ENCODE data around the gene GPBP1.
"Not testable (repeated sequence)": the region's sequence is repeated elsewhere in the genome, so short reads cannot be mapped to it uniquely, and the experiment has no call there.

The GPBP1 gene

GRCh38 chr5:57191163-57191562 lies 17.3 kb downstream of the GPBP1 start:
- H3K9me3 Mint-ChIP-seq = no peaks in the 10 kb centered on the region
- H3K27me3 Mint-ChIP-seq = no peaks in the 10 kb centered on the region
- H3K4me3 Mint-ChIP-seq = no peak overlapping the region
- H3K4me1 Mint-ChIP-seq = peaks cover 93% of the 10 kb centered on the region
- peak overlapping the region; percentile 35 for H3K27ac Mint-ChIP-seq
- peaks cover 18% of the 10 kb centered on the region for H3K36me3 Mint-ChIP-seq

GRCh38 chr5:57191986-57192385 lies 18.1 kb downstream of the GPBP1 start:
- Mint-ChIP-seq H3K27ac (peak overlapping the region; percentile 51), H3K4me1 (peaks cover 86% of the 10 kb centered on the region), H3K9me3 (no peaks in the 10 kb centered on the region), H3K27me3 (no peaks in the 10 kb centered on the region), H3K36me3 (peaks cover 18% of the 10 kb centered on the region), H3K4me3 (peak overlapping the region; percentile 16)

DNA sequence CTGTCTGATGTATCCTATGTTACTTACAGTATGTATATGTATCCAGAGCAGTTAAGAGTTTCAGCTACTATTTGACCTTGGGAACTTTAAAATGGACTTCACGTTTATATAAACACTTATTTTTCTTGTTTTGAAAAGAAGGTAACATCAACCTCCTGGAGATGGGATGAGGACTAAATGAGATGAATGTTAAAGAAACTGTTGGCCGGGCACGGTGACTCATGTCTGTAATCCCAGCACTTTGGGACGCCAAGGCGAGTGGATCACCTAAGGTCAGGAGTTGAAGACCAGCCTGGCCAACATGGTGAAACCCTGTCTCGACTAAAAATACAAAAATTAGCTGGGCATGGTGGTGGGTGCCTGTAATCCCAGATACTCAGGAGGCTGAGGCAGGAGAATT lies 19.0 kb downstream of the GPBP1 start:
- peak overlapping the region; percentile 33 for H3K4me3 Mint-ChIP-seq
- peaks cover 16% of the 10 kb centered on the region for H3K36me3 Mint-ChIP-seq
- peak overlapping the region; percentile 59 for H3K27ac Mint-ChIP-seq
- not testable (repeated sequence) for H3K9me3 Mint-ChIP-seq, H3K27me3 Mint-ChIP-seq
- H3K4me1 Mint-ChIP-seq = peaks cover 86% of the 10 kb centered on the region

DNA sequence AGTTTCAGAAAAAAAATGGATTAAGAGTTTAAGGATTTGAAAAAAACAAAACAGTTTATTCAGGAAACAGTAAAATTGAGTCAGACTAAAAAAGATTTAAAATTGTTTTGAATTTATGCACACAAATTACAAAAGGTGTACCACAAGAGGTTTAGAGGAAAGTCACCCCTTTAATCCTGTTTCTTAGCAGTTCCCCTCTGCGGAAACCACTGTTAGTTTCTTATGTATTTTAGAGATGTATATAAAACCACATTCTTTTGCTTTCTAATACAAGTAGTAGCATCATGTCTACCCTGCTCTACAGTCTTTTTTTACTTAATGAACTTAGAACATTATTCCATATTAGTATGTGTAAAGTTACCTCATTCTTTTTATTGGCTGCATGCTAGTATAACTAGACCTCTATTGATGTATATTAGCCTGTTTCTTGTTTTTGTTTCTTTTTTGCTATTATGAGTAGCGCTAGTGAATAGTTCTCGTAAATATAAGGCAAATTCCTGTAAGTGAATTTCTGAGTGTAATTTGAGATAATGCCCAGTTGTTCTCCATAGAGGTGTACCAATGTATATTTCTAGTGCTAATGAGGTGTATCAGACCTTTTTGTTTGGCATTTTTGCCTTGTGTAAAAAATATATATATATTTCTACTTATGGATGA lies 20.0 kb downstream of the GPBP1 start:
- Mint-ChIP-seq H3K27ac (peak overlapping the region; percentile 76), H3K9me3 (no peaks in the 10 kb centered on the region), H3K27me3 (no peaks in the 10 kb centered on the region), H3K36me3 (peaks cover 14% of the 10 kb centered on the region), H3K4me1 (peaks cover 86% of the 10 kb centered on the region), H3K4me3 (peak overlapping the region; percentile 72)

DNA sequence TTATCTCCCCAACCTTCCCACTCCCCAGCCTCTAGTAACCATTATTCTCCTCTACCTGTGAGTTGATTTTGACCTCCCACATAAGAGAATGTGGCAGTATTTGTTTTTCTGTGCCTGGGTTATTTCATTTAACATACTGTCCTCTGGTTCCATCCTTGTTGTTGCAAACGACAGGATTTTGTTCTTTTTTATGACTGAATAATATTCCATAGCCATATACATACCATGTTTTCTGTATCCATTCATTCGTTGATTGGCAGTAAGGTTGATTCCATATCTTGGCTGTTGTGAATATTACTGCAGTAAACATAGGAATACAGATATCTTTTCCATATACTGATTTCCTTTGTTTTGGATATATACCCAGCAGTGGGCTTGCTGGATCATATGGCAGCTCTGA lies 20.8 kb downstream of the GPBP1 start:
- H3K9me3 Mint-ChIP-seq = no peaks in the 10 kb centered on the region
- peaks cover 14% of the 10 kb centered on the region for H3K36me3 Mint-ChIP-seq
- no peaks in the 10 kb centered on the region for H3K27me3 Mint-ChIP-seq
- peaks cover 86% of the 10 kb centered on the region for H3K4me1 Mint-ChIP-seq
- H3K4me3 Mint-ChIP-seq = peak overlapping the region; percentile 55
- H3K27ac Mint-ChIP-seq = peak overlapping the region; percentile 69

- Mint-ChIP-seq H3K27ac (peak overlapping the region; percentile 69), H3K36me3 (peaks cover 14% of the 10 kb centered on the region), H3K4me1 (peaks cover 86% of the 10 kb centered on the region), H3K4me3 (no peak overlapping the region), H3K9me3 (no peaks in the 10 kb centered on the region), H3K27me3 (no peaks in the 10 kb centered on the region)
These were observed 21.2 kb downstream of the GPBP1 start for GRCh38 chr5:57195060-57195459.

GRCh38 chr5:57199866-57200265 lies 26.0 kb downstream of the GPBP1 start:
- H3K4me1 Mint-ChIP-seq = peaks cover 88% of the 10 kb centered on the region
- peaks cover 4% of the 10 kb centered on the region for H3K36me3 Mint-ChIP-seq

DNA sequence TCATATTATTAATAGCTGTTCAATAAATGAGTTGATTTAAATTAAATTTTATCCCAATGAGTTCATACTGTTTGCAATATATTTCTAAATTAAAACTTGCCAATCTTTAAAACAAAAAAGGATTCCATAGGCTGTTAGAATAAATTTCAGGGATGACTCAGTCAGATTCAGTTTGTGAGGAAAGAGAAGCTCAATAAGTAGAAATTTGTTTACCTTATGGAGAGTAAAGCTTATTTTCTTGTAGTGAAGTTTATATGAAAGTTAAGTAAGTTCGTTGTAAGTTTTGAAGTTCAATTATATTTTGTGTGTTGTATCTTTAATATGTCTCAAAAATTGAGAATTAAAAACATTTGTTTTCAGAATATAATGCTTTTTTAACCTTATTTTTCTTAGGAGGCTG lies 29.0 kb downstream of the GPBP1 start:
- Mint-ChIP-seq H3K27ac (no peak overlapping the region), H3K9me3 (no peaks in the 10 kb centered on the region), H3K27me3 (no peaks in the 10 kb centered on the region), H3K36me3 (peaks cover 1% of the 10 kb centered on the region), H3K4me3 (no peak overlapping the region), H3K4me1 (peaks cover 95% of the 10 kb centered on the region)

More at GRCh38 chr5:57199866-57200265, 26.0 kb downstream of the GPBP1 start:
- no peaks in the 10 kb centered on the region for H3K9me3 Mint-ChIP-seq
- H3K4me3 Mint-ChIP-seq = peak overlapping the region; percentile 24
- H3K27me3 Mint-ChIP-seq = no peaks in the 10 kb centered on the region
- H3K27ac Mint-ChIP-seq = peak overlapping the region; percentile 52

GRCh38 chr5:57207007-57207653 lies 33.3 kb downstream of the GPBP1 start:
- Mint-ChIP-seq H3K27me3 (no peaks in the 10 kb centered on the region), H3K4me1 (peaks cover 89% of the 10 kb centered on the region), H3K9me3 (no peaks in the 10 kb centered on the region), H3K27ac (peak overlapping the region; percentile 59), H3K4me3 (no peak overlapping the region), H3K36me3 (peaks cover 9% of the 10 kb centered on the region)

DNA sequence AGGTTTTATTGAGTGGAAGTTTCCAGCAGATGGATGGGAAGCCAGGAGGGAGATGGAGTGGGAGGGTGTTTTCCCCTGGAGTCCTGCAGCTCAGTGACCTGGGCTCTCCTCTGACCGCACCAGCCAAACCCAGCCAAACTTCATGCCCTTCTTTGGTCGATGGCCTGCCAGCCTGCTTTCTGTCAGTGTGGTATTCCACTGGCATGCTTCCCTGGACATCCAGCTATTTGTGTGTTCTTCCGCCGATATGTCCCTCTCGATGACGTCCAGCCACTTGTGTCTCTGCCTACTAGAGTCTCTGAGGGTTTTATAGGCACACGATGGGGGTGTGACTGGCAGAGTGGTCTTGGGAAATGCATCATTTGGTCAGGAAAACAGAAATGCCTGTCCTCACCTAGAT lies 33.8 kb downstream of the GPBP1 start:
- H3K4me3 Mint-ChIP-seq = no peak overlapping the region
- H3K27me3 Mint-ChIP-seq = no peaks in the 10 kb centered on the region
- H3K36me3 Mint-ChIP-seq = peaks cover 9% of the 10 kb centered on the region
- H3K27ac Mint-ChIP-seq = peak overlapping the region; percentile 51
- H3K4me1 Mint-ChIP-seq = peaks cover 85% of the 10 kb centered on the region
- H3K9me3 Mint-ChIP-seq = no peaks in the 10 kb centered on the region

GRCh38 chr5:57209316-57210040 lies 35.6 kb downstream of the GPBP1 start:
- H3K27ac Mint-ChIP-seq = peak overlapping the region; percentile 71
- H3K27me3 Mint-ChIP-seq = no peaks in the 10 kb centered on the region

GRCh38 chr5:57210633-57211032 lies 36.8 kb downstream of the GPBP1 start:
- peaks cover 77% of the 10 kb centered on the region for H3K4me1 Mint-ChIP-seq
- H3K36me3 Mint-ChIP-seq = peaks cover 8% of the 10 kb centered on the region
- no peaks in the 10 kb centered on the region for H3K9me3 Mint-ChIP-seq
- H3K27me3 Mint-ChIP-seq = no peaks in the 10 kb centered on the region
- H3K4me3 Mint-ChIP-seq = no peak overlapping the region
- peak overlapping the region; percentile 69 for H3K27ac Mint-ChIP-seq

More at GRCh38 chr5:57209316-57210040, 35.6 kb downstream of the GPBP1 start:
- Mint-ChIP-seq H3K4me3 (no peak overlapping the region), H3K36me3 (peaks cover 8% of the 10 kb centered on the region), H3K4me1 (peaks cover 79% of the 10 kb centered on the region), H3K9me3 (no peaks in the 10 kb centered on the region)

GRCh38 chr5:57211039-57211438 lies 37.2 kb downstream of the GPBP1 start:
- Mint-ChIP-seq H3K4me3 (no peak overlapping the region), H3K9me3 (no peaks in the 10 kb centered on the region), H3K27me3 (no peaks in the 10 kb centered on the region), H3K4me1 (peaks cover 77% of the 10 kb centered on the region), H3K27ac (peak overlapping the region; percentile 69), H3K36me3 (peaks cover 8% of the 10 kb centered on the region)

DNA sequence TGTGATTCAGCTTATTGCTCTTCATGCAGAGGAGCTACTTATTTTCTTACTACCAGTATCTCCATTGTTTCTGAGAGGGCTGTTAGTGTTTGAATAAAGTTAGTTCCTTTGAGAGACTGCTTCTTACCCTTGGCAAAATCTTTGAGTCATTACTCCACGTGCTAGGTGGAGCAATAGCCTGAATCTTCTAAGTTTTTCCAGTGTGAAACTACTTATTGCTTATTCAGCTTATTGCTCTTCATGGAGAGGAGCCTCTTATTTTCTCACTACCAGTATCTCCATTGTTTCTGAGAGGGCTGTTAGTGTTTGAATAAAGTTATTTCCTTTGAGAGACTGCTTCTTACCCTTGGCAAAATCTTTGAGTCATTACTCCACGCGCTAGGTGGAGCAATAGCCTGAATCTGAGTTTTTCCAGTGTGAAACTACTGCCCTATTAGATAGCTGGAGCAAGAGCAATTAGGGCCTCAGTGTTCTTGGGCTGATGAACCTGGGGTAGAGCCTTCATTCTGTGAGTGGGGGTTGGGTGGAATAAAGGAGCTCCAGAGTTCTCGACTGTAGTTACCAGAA lies 41.9 kb downstream of the GPBP1 start:
- H3K9me3 Mint-ChIP-seq = no peaks in the 10 kb centered on the region
- peaks cover 58% of the 10 kb centered on the region for H3K4me1 Mint-ChIP-seq
- peak overlapping the region; percentile 82 for H3K27ac Mint-ChIP-seq
- H3K4me3 Mint-ChIP-seq = no peak overlapping the region
- peaks cover 2% of the 10 kb centered on the region for H3K36me3 Mint-ChIP-seq
- H3K27me3 Mint-ChIP-seq = no peaks in the 10 kb centered on the region

DNA sequence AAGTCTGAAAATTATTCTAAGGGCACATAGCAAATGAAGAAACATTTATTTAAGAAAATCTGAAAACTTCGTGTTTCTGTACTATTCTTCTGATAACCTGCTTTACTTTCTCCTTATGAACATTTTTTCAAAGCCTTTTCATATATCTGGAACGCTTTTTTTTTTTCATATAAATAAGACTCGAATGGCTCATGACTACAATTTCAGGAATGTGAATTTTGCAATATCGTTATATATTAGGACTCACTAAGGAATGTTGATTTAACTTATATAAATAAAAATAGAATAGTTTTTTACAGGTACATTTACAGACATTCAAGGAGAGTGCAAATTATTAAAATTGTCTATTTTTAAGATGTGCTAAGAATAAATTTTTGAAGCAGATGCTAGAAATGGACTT lies 42.9 kb downstream of the GPBP1 start:
- H3K9me3 Mint-ChIP-seq = no peaks in the 10 kb centered on the region
- H3K4me1 Mint-ChIP-seq = peaks cover 61% of the 10 kb centered on the region
- H3K27me3 Mint-ChIP-seq = no peaks in the 10 kb centered on the region
- H3K27ac Mint-ChIP-seq = no peak overlapping the region
- H3K4me3 Mint-ChIP-seq = no peak overlapping the region
- peaks cover 2% of the 10 kb centered on the region for H3K36me3 Mint-ChIP-seq

DNA sequence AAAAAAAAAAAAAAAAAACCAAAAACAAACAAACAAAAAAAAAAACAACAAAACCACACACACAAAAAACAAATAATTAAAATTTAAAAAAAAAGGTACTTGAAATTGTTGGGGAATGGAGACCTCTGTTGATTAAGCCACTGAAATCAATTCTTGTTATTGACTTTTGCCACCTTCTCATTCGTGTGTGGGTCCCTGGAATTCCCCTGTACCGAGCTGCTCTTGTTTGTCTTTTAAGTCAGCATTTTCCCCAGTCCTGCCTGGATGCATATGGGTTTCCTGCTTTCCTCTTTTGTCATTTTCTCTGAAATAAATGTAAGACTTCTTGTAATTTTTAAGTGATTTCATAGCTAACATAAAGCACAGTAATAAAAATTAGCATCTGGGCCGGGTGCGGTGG lies 45.5 kb downstream of the GPBP1 start:
- H3K4me1 Mint-ChIP-seq = peaks cover 62% of the 10 kb centered on the region
- peak overlapping the region; percentile 43 for H3K27ac Mint-ChIP-seq
- H3K27me3 Mint-ChIP-seq = no peaks in the 10 kb centered on the region
- peaks cover 2% of the 10 kb centered on the region for H3K36me3 Mint-ChIP-seq
- H3K9me3 Mint-ChIP-seq = no peaks in the 10 kb centered on the region
- H3K4me3 Mint-ChIP-seq = no peak overlapping the region
